GM23248 (cell line): Measurements from ENCODE around the gene P2RY2. TPM values are rescaled to one million over a fixed set of nuclear protein-coding genes. Genes with fewer than 3 reads are reported as not detected.

Experiments used
- DNase-seq: peaks from one replicate; pipeline ENCODE4 v3.0.0-alpha.2; 2015
- H2AFZ ChIP-seq: fragments of 200-600 bp; sonication (generic); 2 replicates; pipeline ENCODE4 v1.6.1; 2016; ENCODE audit warnings: antibody characterized with exemption
- H3F3A ChIP-seq: fragments of 200-600 bp; sonication (generic); 2 replicates; pipeline ENCODE4 v1.6.1; 2016; ENCODE audit warnings: mild to moderate bottlenecking, antibody characterized with exemption, mixed run types; ENCODE audit not compliant: insufficient read depth
- H3K27ac ChIP-seq: fragments of 200-600 bp; sonication (generic); 2 replicates; pipeline ENCODE4 v1.5.1; 2016; ENCODE audit warnings: mild to moderate bottlenecking
- H3K27me3 ChIP-seq: fragments of 200-600 bp; sonication (generic); replicated peaks from 2 replicates; pipeline ENCODE4 v1.6.1; 2016; ENCODE audit warnings: mild to moderate bottlenecking; ENCODE audit not compliant: insufficient read depth
- H3K36me3 ChIP-seq: fragments of 200-600 bp; sonication (generic); 2 replicates; pipeline ENCODE4 v1.6.1; 2016; ENCODE audit warnings: low read depth, mild to moderate bottlenecking
- H3K4me1 ChIP-seq: fragments of 200-600 bp; sonication (generic); 2 replicates; pipeline ENCODE4 v1.6.1; 2016; ENCODE audit warnings: mild to moderate bottlenecking; ENCODE audit not compliant: insufficient read depth
- H3K4me2 ChIP-seq: fragments of 200-600 bp; sonication (generic); one replicate; pipeline ENCODE4 v1.6.1; 2016; ENCODE audit warnings: mild to moderate bottlenecking; ENCODE audit not compliant: unreplicated experiment
- H3K4me3 ChIP-seq: fragments of 200-600 bp; sonication (generic); 2 replicates; pipeline ENCODE4 v1.5.1; 2016; ENCODE audit warnings: mild to moderate bottlenecking
- H3K79me2 ChIP-seq: fragments of 200-600 bp; sonication (generic); 2 replicates; pipeline ENCODE4 v1.6.1; 2016; ENCODE audit warnings: mild to moderate bottlenecking; ENCODE audit not compliant: insufficient read depth
- H3K9ac ChIP-seq: fragments of 200-600 bp; sonication (generic); 2 replicates; pipeline ENCODE4 v1.6.1; 2016; ENCODE audit warnings: mild to moderate bottlenecking
- H3K9me2 ChIP-seq: fragments of 200-600 bp; sonication (generic); 2 replicates; pipeline ENCODE4 v1.6.1; 2016; ENCODE audit warnings: mixed run types, mild to moderate bottlenecking, moderate library complexity; ENCODE audit not compliant: insufficient read depth
- H3K9me3 ChIP-seq: fragments of 200-600 bp; sonication (generic); one replicate; pipeline ENCODE4 v1.6.1; 2017; ENCODE audit warnings: low read depth
- H4K20me1 ChIP-seq: fragments of 200-600 bp; sonication (generic); 2 replicates; pipeline ENCODE4 v1.6.0; 2016; ENCODE audit not compliant: insufficient read depth
- EZH2 ChIP-seq: fragments of 200-600 bp; sonication (generic); IDR thresholded peaks from 2 replicates; pipeline ENCODE4 v1.6.1; 2018; ENCODE audit warnings: antibody characterized with exemption, mild to moderate bottlenecking; ENCODE audit not compliant: insufficient read depth, poor library complexity, severe bottlenecking
- EZH2phosphoT487 ChIP-seq: fragments of 200-600 bp; sonication (generic); IDR thresholded peaks from 2 replicates; pipeline ENCODE4 v1.6.1; 2018; ENCODE audit warnings: antibody characterized with exemption, moderate library complexity, mild to moderate bottlenecking, low read depth; ENCODE audit not compliant: insufficient read depth
- WGBS, 2 experiments: methylation state at CpG; one replicate each; pipeline ENCODE4 v1.1.6; 2015 to 2017; ENCODE audit warnings: low lambda C conversion rate in 2 of 2, low coverage in 1 of 2; ENCODE audit errors: missing lambda C conversion rate in 2 of 2; 5-methylcytosine and 5-hydroxymethylcytosine counted together
- in situ Hi-C: fragments of 300-500 bp; cut with MboI; formaldehyde crosslinking; loops from 2 replicates; pipeline ENCODE4 v1.15.0; 2020
- polyA plus RNA-seq: library from polyadenylated mRNA; unstranded; fragments of >200 nt; fragmentation: Nextera tagmentation; extraction: Ambion mirVana; gene quantifications from 2 replicates; pipeline ENCODE4 v1.2.1, GENCODE V29; 2016
- total RNA-seq: library from RNA; depleted of rRNA; stranded (reverse); fragments of >200 nt; shearing (Covaris generic); gene quantifications from 2 replicates; pipeline ENCODE4 v1.2.3, GENCODE V29; 2014

Gene P2RY2
- total and polyA plus RNA-seq, 2 experiments from 2014 or later, result not detected

DNA sequence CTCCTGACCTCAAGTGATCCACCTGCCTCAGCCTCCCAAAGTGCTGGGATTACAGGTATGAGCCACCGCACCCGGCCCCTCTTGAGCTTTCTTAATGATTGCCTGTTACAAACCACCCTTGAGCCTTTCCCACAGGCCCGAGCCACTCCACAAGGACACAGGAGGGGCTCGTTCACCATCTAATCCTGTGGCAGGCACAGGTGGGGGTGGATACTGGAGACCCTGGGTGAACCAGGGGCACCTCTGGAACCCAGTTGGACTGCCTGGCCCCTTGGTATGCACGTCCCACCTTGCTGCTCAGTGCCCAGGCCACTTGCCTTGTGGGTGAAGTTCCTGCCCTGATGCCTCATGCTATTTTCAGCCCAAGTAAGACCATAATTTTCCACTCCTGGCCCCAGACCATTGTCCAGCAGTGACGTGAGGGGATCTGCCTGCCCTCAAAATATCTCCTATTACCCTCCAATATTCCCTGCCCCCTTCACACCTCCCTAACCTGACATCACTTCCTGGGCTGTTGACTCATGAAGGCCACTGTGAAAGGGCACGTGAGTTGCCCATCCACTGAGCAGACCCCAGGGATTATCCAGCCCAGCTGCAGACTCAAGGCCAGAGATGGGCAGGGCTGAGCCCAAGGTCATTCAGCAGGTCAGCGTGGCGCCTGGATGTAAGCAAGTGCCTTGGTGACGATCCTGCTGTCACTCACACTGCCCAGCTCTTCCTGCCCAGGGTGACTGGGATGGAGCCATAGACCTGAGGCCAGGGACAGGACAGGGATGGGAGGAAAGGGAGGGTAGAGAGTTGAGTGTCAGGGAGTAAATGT, 19.6 kb downstream of the P2RY2 start:
- Histone ChIP-seq H3K4me3 (no peak overlapping the region), H3K4me1 (peaks cover 15% of the 10 kb centered on the region), H3F3A (no peaks in the 10 kb centered on the region), H3K36me3 (no peaks in the 10 kb centered on the region), H3K9ac (no peak overlapping the region), H3K9me3 (no peaks in the 10 kb centered on the region), H4K20me1 (no peaks in the 10 kb centered on the region), H2AFZ (no peak overlapping the region), H3K79me2 (no peaks in the 10 kb centered on the region), H3K4me2 (no peak overlapping the region), H3K27me3 (no peaks in the 10 kb centered on the region), H3K9me2 (no peaks in the 10 kb centered on the region), H3K27ac (no peak overlapping the region)
- peak; percentile 62 for DNase-seq
- in situ Hi-C loops, result no loop called here
- WGBS, 2 experiments, result 70 to 77% methylated on average over 10 of the region's 10 CpGs
- TF ChIP-seq EZH2phosphoT487 (no peak), EZH2 (no peak)

DNA sequence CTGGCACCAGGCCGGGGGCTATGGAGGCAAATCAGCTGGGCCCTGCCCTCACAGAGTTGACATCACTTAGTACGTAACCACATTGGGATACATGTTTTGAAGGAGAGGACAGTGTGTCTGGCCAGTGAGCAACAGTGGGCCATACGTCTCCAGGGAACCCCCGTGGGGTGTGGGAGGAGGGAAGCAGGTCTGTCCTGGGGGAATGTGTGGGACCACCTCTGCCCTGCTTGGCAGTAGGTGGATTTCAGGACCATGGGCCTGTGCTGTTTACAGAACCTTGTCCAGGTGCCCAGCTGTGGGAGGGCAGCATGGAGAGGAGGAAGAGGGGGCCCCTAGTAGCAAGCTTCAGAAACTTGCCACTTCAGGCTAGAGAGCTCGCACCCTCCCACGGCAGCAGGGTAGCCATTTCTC, 21.0 kb downstream of the P2RY2 start:
- no peaks in the 10 kb centered on the region for H3K79me2 ChIP-seq
- TF ChIP-seq EZH2phosphoT487, result no peak
- TF ChIP-seq EZH2, result no peak
- no peak overlapping the region for H2AFZ ChIP-seq
- no peaks in the 10 kb centered on the region for H3K9me2 ChIP-seq
- H3K27me3 ChIP-seq, result no peaks in the 10 kb centered on the region
- H3K9me3 ChIP-seq, result no peaks in the 10 kb centered on the region
- in situ Hi-C loops, result no loop called here
- H3K4me1 ChIP-seq, result peaks cover 15% of the 10 kb centered on the region
- no peak overlapping the region for H3K9ac ChIP-seq
- no peak overlapping the region for H3K4me2 ChIP-seq
- H3K27ac ChIP-seq, result no peak overlapping the region
- no peaks in the 10 kb centered on the region for H4K20me1 ChIP-seq
- no peak overlapping the region for H3K4me3 ChIP-seq
- H3K36me3 ChIP-seq, result no peaks in the 10 kb centered on the region
- H3F3A ChIP-seq, result no peaks in the 10 kb centered on the region
- no peak for DNase-seq
- 98 to 99% methylated on average over 6 of the region's 6 CpGs for WGBS, 2 experiments

DNA sequence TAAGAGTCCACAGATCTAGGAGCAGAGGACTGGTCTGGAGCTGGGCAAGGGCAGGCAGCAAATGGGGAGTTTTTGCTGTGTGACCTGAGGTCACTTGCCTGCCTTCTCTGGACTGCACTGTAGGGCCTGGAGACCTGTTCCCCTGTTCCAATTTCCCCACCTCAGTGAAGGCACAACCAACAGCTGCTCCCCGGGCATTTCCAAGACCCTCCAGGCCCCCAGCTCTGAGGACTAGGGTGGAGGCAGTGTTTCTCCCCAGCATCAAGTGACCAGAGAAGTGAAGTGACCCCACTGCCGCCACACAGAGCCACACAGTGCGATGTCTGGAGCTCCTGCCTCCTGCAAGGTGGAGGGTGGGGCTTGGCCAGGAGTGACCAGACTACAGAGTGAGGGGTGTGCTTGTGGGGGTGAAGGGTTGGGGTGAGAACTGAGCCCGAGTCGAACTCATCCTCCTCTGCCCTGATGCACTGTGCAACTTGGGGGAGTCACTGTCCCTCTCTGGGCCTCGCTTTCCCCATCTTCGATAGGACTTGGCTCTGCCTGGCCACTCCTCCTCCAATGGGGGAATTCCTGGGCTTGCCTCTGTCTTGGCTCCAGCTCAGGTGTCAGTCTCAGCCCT, 21.6 kb downstream of the P2RY2 start:
- no peak for DNase-seq
- H3K27ac ChIP-seq, result no peak overlapping the region
- no peaks in the 10 kb centered on the region for H3F3A ChIP-seq
- H3K27me3 ChIP-seq, result no peaks in the 10 kb centered on the region
- H3K79me2 ChIP-seq, result no peaks in the 10 kb centered on the region
- H3K4me3 ChIP-seq, result no peak overlapping the region
- 62 to 83% methylated on average over 7 of the region's 7 CpGs for WGBS, 2 experiments
- H3K9me3 ChIP-seq, result no peaks in the 10 kb centered on the region
- H3K9me2 ChIP-seq, result no peaks in the 10 kb centered on the region
- H3K4me1 ChIP-seq, result peaks cover 15% of the 10 kb centered on the region
- in situ Hi-C loops, result no loop called here
- no peaks in the 10 kb centered on the region for H3K36me3 ChIP-seq
- no peak overlapping the region for H3K9ac ChIP-seq
- H3K4me2 ChIP-seq, result no peak overlapping the region
- TF ChIP-seq EZH2 (no peak), EZH2phosphoT487 (no peak)
- H4K20me1 ChIP-seq, result no peaks in the 10 kb centered on the region
- H2AFZ ChIP-seq, result peak overlapping the region; percentile 61

DNA sequence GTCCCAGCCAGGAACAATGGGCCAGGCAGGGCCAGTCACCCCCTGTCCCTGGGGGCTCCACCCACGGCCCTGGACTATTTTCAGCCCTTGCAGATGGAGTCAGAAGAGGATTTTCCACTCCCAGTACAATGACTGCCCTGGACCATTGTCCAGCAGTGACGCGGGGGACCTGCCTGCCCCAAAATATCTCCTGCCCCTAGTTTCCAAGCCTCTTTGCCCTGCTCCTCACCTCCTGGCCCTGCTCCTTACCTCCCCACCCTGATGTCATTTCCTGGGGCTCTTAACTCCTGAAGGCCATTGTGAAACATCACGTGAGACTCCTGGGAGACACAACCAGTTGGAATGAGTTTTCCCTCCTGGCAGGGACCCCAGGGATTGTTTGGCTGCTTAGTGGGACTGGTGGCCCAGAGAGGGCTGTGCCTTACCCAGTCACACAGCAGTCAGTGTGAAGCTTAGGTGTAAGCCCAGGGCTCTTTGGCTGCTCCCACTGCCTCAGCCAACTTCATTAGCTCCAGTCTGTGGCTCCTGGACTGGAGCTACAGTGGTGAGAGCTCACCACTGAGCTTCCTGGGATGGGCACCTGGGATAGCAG, 22.2 kb downstream of the P2RY2 start:
- Histone ChIP-seq H3K27ac (no peak overlapping the region; the same call in 1 of the 2 replicates), H3F3A (no peaks in the 10 kb centered on the region), H3K4me1 (peaks cover 15% of the 10 kb centered on the region), H3K9ac (no peak overlapping the region), H3K27me3 (no peaks in the 10 kb centered on the region), H2AFZ (peak overlapping the region; percentile 61), H3K4me2 (no peak overlapping the region), H3K9me3 (no peaks in the 10 kb centered on the region), H3K79me2 (no peaks in the 10 kb centered on the region), H3K4me3 (no peak overlapping the region), H3K36me3 (no peaks in the 10 kb centered on the region), H3K9me2 (no peaks in the 10 kb centered on the region), H4K20me1 (no peaks in the 10 kb centered on the region)
- peak; percentile 87 for DNase-seq
- in situ Hi-C loops, result no loop called here
- TF ChIP-seq EZH2phosphoT487 (no peak), EZH2 (no peak)
- 14 to 20% methylated on average over 4 of the region's 4 CpGs for WGBS, 2 experiments
